GM18499 (cell line): ENCODE data around the gene PRKAG2.

ENCODE experiments used
- ATAC-seq: cut with Tn5 transposase; IDR thresholded peaks from one replicate; pipeline ENCODE4 v1.9.1; 2021; ENCODE audit warnings: moderate number of reproducible peaks; ENCODE audit not compliant: insufficient read depth, unreplicated experiment

The PRKAG2 gene

GRCh38 chr7:151621961-151622360 is 255.0 kb downstream of the PRKAG2 start:
- no peak for ATAC-seq

- no peak for ATAC-seq
These were observed 260.3 kb downstream of the PRKAG2 start for GRCh38 chr7:151616443-151617213.

- ATAC-seq = no peak
These were observed 261.1 kb downstream of the PRKAG2 start for GRCh38 chr7:151615784-151616183.

- ATAC-seq = no peak
These were observed 261.9 kb downstream of the PRKAG2 start for GRCh38 chr7:151615058-151615457.

GRCh38 chr7:151614019-151614418 is 262.9 kb downstream of the PRKAG2 start:
- ATAC-seq = no peak

- ATAC-seq = no peak
These were observed 265.0 kb downstream of the PRKAG2 start for GRCh38 chr7:151611878-151612277.

GRCh38 chr7:151611041-151611440 is 265.9 kb downstream of the PRKAG2 start:
- ATAC-seq = no peak

- no peak for ATAC-seq
These were observed 268.8 kb downstream of the PRKAG2 start for GRCh38 chr7:151608031-151608551.

GRCh38 chr7:151607464-151607867 is 269.4 kb downstream of the PRKAG2 start:
- no peak for ATAC-seq

- no peak for ATAC-seq
These were observed 273.0 kb downstream of the PRKAG2 start for GRCh38 chr7:151603951-151604350.

- no peak for ATAC-seq
These were observed 275.2 kb downstream of the PRKAG2 start for GRCh38 chr7:151601521-151602305.

GRCh38 chr7:151600331-151600730 is 276.6 kb downstream of the PRKAG2 start:
- no peak for ATAC-seq

- ATAC-seq = no peak
These were observed 277.3 kb downstream of the PRKAG2 start for GRCh38 chr7:151599401-151600227.

GRCh38 chr7:151597541-151598444 is 279.1 kb downstream of the PRKAG2 start:
- ATAC-seq = no peak

GRCh38 chr7:151595702-151596350 is 281.1 kb downstream of the PRKAG2 start:
- no peak for ATAC-seq

GRCh38 chr7:151592868-151593486 is 283.9 kb downstream of the PRKAG2 start:
- no peak for ATAC-seq

- no peak for ATAC-seq
These were observed 284.6 kb downstream of the PRKAG2 start for GRCh38 chr7:151592330-151592729.

- no peak for ATAC-seq
These were observed 285.0 kb downstream of the PRKAG2 start for GRCh38 chr7:151591866-151592265.
